ENCODE measurements around the gene CDK17.

Gene CDK17

DNA sequence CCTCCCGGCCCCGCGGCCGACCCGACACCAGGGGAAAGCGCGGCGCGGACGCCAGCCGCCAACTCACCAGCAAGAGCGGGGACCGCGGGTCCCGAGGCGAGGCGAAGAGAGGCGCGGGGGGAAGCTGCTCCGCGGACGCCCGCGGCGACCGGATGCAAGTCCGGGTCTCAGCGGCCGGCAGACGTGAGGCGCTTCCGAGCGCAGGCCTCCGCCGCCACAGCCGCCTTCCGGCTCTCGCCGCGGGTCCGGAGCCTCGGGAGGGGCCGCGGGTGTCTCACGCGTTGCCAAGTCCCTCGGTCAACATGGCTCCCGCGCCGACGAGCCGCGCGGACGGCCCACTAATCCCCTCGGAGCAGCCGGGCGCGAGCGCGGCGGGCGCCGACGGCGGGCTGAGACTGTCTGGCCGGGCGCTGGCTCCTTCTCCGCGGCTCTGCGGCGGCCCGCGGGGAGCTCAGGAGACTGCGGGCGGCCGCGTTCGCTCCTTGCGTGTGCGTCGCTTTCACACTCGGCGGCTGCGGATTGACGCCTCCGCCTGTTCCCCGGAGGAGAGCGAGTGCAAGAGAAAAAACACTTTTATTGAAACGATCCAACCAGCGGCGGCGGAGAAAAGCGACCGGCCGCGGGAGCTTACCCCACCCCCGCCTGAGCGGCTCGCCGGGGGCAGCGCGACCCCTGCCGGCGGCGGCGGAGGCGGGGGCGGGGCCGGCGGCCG lies at the start of gene CDK17:
TSS of gene CDK17 (minus strand) at position 521 of the 712 bp plus-strand sequence. CDS start 65,603 bp downstream, outside the sequence.
- DNase-seq (ENCODE audit: extremely low spot score) = peak; percentile 87
- CTCF ChIA-PET = interaction anchor here (0.7 to 4.9 kb wide), 30 partner anchors 8 to 339 kb away, joined by 3 to 44 read pairs (median 4); partner anchors contain the start of gene CFAP54
- POLR2A ChIA-PET = interaction anchor here (0.6 to 1.4 kb wide), 2 partner anchors 24 to 1299 kb away, joined by 3 read pairs; no protein-coding TSS in a partner anchor
- TF ChIP-seq, protein P1, sequence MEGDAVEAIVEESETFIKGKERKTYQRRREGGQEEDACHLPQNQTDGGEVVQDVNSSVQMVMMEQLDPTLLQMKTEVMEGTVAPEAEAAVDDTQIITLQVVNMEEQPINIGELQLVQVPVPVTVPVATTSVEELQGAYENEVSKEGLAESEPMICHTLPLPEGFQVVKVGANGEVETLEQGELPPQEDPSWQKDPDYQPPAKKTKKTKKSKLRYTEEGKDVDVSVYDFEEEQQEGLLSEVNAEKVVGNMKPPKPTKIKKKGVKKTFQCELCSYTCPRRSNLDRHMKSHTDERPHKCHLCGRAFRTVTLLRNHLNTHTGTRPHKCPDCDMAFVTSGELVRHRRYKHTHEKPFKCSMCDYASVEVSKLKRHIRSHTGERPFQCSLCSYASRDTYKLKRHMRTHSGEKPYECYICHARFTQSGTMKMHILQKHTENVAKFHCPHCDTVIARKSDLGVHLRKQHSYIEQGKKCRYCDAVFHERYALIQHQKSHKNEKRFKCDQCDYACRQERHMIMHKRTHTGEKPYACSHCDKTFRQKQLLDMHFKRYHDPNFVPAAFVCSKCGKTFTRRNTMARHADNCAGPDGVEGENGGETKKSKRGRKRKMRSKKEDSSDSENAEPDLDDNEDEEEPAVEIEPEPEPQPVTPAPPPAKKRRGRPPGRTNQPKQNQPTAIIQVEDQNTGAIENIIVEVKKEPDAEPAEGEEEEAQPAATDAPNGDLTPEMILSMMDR (IDR thresholded peaks at IDR 0.05; ENCODE audit: control extremely low read depth, extremely low read depth, low read depth, missing control alignments) = peak; percentile 34

- TF ChIP-seq, protein P1 (IDR thresholded peaks at IDR 0.05; ENCODE audit: control extremely low read depth, extremely low read depth, low read depth, missing control alignments) = no peak
- CTCF ChIA-PET = interaction anchor here (1.1 to 2.3 kb wide), 2 partner anchors 9 to 48 kb away, joined by 4 to 8 read pairs; partner anchors contain the start of gene CDK17
- DNase-seq (ENCODE audit: extremely low spot score) = no peak
- POLR2A ChIA-PET = no interaction called here
Measured at GRCh38 chr12:96448300-96448699, 48.1 kb upstream of the CDK17 start.

DNA sequence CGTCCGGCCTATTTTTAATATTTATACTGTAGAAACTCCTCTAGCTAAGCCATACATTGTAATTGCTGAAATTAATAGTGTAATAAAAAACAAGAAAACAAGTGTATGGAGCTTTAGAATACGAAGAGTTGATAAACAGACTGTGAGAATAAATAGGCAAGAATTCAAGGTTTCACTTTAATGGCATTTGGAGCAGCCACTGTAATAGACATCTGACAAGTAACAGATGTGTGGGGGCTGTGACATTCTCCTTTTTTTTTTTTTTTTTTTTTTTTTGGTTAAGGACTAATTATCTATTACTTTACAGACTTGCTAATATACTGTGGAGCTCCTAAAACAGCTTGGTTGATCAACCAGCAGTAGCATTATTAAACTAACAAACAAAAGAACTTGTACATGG lies 47.0 kb upstream of the CDK17 start:
- CTCF ChIA-PET = interaction anchor here (1.0 to 2.3 kb wide), 3 partner anchors 10 to 42 kb away, joined by 3 to 8 read pairs (median 3); partner anchors contain the start of gene CFAP54
- TF ChIP-seq, protein P1 (IDR thresholded peaks at IDR 0.05; ENCODE audit: control extremely low read depth, extremely low read depth, low read depth, missing control alignments) = no peak

GRCh38 chr12:96445691-96446583 lies 45.7 kb upstream of the CDK17 start:
- CTCF ChIA-PET = interaction anchor here (0.7 to 1.4 kb wide), 8 partner anchors 9 to 46 kb away, joined by 3 to 5 read pairs (median 3); partner anchors contain the start of genes CDK17 and CFAP54
- DNase-seq (ENCODE audit: extremely low spot score) = peak; percentile 58
- TF ChIP-seq, protein P1 (IDR thresholded peaks at IDR 0.05; ENCODE audit: control extremely low read depth, extremely low read depth, low read depth, missing control alignments) = no peak
- POLR2A ChIA-PET = no interaction called here

More for the DNA sequence above, 47.0 kb upstream of the CDK17 start:
- POLR2A ChIA-PET = no interaction called here
- no peak for DNase-seq (ENCODE audit: extremely low spot score)

GRCh38 chr12:96444399-96444798 lies 44.2 kb upstream of the CDK17 start:
- ChIA-PET CTCF (interaction anchor here (1.4 kb wide), 1 partner anchor 44 kb away, joined by 4 read pairs; the partner anchor contains the start of gene CDK17), POLR2A (no interaction called here)
- TF ChIP-seq, protein P1 (IDR thresholded peaks at IDR 0.05; ENCODE audit: control extremely low read depth, extremely low read depth, low read depth, missing control alignments) = no peak
- no peak for DNase-seq (ENCODE audit: extremely low spot score)

DNA sequence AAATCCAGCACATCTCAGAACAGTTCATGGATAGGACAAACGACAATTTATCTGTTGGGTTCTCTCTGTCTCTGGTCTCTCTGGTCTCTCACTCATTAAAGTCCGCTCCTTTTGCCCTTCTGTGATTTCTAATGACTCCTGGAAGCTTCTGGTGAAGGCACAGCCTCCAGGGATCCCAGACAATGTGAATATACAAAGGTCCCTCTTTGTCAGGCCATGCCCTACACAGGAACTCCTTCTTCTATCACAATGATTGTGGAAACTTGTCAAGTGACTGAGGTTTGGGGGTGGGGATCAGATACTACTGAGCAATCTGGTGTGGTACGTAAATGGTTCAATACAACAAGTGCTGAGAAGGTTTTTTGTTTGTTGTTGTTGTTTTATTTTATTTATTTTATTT lies 42.7 kb upstream of the CDK17 start:
- CTCF ChIA-PET = no interaction called here
- TF ChIP-seq, protein P1 (IDR thresholded peaks at IDR 0.05; ENCODE audit: control extremely low read depth, extremely low read depth, low read depth, missing control alignments) = no peak
- POLR2A ChIA-PET = no interaction called here
- no peak for DNase-seq (ENCODE audit: extremely low spot score)
